Coronary artery (tissue), 2 donors: ENCODE data around the gene MTMR4.
"Not testable (repeated sequence)": the region's sequence is repeated elsewhere in the genome, so short reads cannot be mapped to it uniquely, and the experiment has no call there.

Experiments used
- DNase-seq: peaks from one replicate; pipeline ENCODE4 v3.0.0-alpha.2; 2017; ENCODE audit warnings: low spot score
- H3K27ac ChIP-seq, 2 donors: fragments of 200-600 bp; sonication (generic); one replicate each; pipeline ENCODE4 v1.5.1; 2016 to 2019
- H3K4me3 ChIP-seq: fragments of 200-600 bp; sonication (generic); 2 replicates; pipeline ENCODE4 v1.5.1; 2016; ENCODE audit warnings: mild to moderate bottlenecking, moderate library complexity
- TF ChIP-seq, protein P1 (sequence below): fragments of 200-600 bp; sonication (generic); IDR thresholded peaks from one replicate; pipeline ENCODE4 v1.5.1; 2019; ENCODE audit warnings: antibody characterized with exemption

MTMR4 gene

DNA sequence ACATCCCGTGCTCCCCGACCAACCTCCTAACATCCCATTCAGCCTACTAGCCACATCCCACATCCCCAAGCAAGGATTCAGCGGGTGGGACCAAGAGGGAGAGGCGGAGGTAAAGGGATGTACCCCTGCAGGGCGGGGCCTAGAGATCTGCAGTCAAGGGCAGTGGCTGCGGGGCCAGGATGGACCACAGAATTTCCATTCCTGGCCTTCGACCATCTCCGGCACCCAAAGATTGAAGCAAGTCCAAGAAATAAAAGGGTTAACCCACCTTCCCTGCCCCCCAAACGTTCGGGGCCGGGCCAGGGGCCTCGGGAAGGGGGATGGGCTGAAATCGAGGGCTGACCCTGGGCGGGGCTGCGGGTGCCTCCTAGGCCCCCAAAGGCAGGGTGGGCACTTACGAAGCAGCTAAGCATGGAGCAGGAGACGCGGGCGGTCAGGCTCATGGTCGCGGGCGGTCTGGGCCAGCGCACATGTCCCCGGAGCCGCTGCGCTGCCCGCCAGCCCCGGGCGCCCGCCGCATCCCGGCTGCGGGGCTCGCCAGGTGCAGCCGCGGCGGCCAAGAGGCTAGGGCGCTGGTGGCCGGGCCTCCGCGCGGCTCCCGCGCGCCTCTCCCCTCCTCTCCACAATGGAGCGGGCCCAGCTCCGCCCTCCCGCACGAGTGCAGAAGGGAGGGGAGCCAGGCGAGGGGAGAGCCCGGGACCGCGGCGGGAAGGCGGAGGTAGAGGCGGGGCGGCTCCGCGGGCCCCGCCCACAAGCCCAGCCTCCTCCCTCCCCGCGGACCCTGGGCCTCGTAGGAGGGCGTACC, at the start of gene MTMR4:
TSS of gene MTMR4 (minus strand) at position 674 of the 805 bp plus-strand sequence. CDS start at position 443, 231 bp downstream.
- DNase-seq, result peak; percentile 84
- peak within 1 kb of the TSS; percentile 91 to 92 for H3K27ac ChIP-seq
- TF ChIP-seq, protein P1, sequence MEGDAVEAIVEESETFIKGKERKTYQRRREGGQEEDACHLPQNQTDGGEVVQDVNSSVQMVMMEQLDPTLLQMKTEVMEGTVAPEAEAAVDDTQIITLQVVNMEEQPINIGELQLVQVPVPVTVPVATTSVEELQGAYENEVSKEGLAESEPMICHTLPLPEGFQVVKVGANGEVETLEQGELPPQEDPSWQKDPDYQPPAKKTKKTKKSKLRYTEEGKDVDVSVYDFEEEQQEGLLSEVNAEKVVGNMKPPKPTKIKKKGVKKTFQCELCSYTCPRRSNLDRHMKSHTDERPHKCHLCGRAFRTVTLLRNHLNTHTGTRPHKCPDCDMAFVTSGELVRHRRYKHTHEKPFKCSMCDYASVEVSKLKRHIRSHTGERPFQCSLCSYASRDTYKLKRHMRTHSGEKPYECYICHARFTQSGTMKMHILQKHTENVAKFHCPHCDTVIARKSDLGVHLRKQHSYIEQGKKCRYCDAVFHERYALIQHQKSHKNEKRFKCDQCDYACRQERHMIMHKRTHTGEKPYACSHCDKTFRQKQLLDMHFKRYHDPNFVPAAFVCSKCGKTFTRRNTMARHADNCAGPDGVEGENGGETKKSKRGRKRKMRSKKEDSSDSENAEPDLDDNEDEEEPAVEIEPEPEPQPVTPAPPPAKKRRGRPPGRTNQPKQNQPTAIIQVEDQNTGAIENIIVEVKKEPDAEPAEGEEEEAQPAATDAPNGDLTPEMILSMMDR, result no peak
- H3K4me3 ChIP-seq, result peak within 1 kb of the TSS; percentile 78

DNA sequence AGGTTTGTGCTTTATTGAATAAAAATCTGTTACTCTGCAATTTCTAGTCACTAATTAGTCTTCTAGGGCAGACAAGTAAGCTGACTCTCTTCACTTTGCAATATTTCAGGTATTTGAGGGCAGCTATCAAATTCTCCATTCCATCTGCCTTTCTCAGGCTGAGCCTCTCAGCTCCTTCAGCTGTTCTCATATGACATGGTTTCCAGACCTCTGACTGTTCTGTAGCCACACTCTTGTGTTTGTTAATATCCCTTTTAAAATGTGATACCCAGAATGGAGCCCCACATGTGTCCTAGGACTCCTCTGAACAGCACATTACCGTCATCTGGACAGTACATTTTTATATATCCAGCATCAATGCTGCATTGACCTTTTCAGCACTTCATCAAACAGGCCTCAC, 46.1 kb upstream of the MTMR4 start:
- no peak for DNase-seq
- Histone ChIP-seq H3K4me3 (no peak overlapping the region), H3K27ac (no peak overlapping the region)
- TF ChIP-seq, protein P1, result no peak

DNA sequence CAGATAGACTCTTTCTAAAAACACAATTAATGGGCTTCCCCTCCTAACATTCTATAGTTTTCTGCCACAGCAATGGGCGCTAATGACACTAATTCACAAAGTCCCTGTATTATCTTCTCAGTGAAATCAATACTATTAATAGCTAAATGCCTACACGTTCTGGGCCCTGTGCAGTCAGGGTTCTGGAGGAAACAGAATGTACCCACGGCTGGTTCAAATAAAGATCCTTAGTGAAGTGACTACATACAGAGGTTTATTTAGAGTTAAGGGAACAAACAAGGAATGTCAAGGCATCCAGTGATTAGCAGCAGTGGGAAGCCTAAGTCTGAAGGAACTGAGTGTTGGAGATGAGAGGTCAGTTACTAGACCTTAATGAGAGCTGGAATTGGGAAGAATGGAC, 43.5 kb upstream of the MTMR4 start:
- no peak for DNase-seq
- no peak overlapping the region for H3K27ac ChIP-seq
- TF ChIP-seq, protein P1, result no peak
- H3K4me3 ChIP-seq, result no peak overlapping the region

DNA sequence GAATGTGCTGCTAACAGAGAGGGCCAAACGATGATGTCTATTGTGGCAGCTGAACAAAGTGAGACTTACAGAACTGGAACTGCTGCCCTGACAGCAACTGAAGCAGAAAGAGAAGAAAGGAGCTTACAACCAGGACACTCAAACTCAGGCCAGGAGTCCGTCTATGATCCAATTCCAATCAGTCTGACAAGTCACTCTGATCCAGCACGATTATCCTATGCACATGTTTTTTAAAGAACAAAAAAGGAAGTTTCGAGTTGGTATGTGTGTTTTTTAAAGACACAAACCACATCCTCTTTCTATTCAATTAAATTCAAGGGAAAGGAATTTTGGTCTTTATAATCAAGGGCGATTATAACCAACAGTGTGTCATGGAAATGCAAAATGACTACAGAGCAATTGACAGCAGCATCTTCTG, 42.4 kb upstream of the MTMR4 start:
- H3K27ac ChIP-seq, result no peak overlapping the region
- DNase-seq, result no peak
- H3K4me3 ChIP-seq, result no peak overlapping the region
- TF ChIP-seq, protein P1, result no peak

DNA sequence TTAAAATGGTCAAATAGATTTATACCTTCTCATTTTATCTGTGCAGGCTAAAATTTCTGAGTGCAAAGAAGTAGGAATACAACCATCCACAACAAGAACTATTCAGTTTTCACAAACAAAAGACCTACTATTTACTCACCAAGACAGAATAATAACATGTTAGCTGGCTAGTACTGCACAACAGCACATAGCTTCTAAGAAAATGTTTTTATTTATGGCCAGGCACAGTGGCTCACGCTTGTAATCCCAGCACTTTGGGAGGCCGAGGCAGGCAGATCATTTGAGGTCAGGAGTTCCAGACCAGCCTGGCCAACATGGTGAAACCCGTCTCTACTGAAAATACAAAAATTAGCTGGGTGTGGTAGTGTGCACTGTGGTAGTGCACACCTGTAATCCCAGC, 40.7 kb upstream of the MTMR4 start:
- DNase-seq, H3K27ac ChIP-seq, H3K4me3 ChIP-seq: not testable (repeated sequence)

DNA sequence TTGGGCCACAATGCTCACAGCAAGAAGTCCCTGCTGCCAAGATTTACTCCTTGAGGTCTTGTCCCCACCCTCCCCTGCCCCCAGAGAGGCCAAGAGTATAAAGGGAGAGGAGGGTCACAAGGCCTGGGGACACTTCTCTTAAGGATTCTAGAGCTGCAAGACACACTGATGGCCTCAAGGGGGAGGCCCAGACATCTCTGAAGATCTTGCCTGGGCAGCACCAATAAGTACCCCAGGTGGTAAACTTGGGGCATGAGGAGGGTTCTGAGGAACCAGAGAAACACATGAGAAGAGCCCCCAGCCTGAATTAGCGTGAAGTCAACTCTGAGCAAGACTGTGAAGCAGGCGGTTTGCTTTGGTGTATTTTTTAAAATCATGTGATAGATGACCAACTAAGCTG, 26.8 kb upstream of the MTMR4 start:
- TF ChIP-seq, protein P1, result no peak
- Histone ChIP-seq H3K4me3 (no peak overlapping the region), H3K27ac (no peak overlapping the region)
- no peak for DNase-seq

DNA sequence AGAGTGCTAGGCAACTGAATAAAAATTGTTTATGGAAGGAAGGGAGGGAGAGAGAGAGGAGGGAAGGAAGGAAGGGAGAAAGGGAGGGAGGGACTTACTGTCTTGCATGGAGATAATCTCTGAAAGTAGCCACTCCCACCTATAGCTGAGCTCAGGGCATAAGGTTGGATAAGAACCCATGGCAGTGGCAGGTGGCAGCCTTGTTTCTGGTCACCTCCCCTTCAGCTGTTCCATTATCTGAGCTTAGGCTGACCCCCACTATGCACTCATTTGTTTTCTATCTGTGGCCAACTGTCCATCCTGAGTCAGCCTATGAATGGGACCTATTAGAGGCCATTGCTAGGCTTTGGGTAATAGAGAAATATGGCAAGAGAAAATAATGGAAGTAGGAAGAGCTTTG, 25.3 kb upstream of the MTMR4 start:
- TF ChIP-seq, protein P1, result no peak
- DNase-seq, result no peak
- Histone ChIP-seq H3K4me3 (no peak overlapping the region), H3K27ac (peak overlapping the region in 1 of 2 donors; percentile 71)
